Measurements from ENCODE around the gene CHCHD6.

Gene CHCHD6

DNA sequence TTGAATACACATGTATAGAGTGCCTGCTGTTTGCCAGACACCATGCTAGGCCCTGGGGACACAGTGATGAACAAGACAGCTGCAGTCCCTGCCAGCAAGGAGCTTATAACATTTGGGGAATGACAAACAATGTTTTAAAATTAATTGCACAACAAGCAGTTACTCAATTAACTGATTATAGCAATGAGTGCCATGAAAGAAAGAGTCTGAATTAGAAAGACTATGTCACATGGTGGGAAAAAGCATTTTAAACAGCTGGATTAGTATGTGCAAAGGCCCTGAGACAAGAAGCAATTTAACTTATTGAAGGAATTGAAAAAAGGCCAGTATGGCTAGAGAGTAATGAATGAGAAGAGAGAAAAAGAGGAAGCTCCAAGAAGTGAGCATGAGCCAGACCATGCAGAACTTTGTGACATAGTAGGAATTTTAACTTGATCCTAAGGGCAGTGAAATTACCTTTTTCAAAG lies 214.3 kb downstream of the CHCHD6 start:
- H3K4me3 ChIP-seq (ENCODE audit: low read length), result no peak overlapping the region
- TF ChIP-seq, protein P1, sequence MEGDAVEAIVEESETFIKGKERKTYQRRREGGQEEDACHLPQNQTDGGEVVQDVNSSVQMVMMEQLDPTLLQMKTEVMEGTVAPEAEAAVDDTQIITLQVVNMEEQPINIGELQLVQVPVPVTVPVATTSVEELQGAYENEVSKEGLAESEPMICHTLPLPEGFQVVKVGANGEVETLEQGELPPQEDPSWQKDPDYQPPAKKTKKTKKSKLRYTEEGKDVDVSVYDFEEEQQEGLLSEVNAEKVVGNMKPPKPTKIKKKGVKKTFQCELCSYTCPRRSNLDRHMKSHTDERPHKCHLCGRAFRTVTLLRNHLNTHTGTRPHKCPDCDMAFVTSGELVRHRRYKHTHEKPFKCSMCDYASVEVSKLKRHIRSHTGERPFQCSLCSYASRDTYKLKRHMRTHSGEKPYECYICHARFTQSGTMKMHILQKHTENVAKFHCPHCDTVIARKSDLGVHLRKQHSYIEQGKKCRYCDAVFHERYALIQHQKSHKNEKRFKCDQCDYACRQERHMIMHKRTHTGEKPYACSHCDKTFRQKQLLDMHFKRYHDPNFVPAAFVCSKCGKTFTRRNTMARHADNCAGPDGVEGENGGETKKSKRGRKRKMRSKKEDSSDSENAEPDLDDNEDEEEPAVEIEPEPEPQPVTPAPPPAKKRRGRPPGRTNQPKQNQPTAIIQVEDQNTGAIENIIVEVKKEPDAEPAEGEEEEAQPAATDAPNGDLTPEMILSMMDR (IDR thresholded peaks at IDR 0.05; ENCODE audit: insufficient read depth, low read depth, low read length, missing control alignments), result no peak
- DNase-seq (ENCODE audit: low read depth), result no peak

DNA sequence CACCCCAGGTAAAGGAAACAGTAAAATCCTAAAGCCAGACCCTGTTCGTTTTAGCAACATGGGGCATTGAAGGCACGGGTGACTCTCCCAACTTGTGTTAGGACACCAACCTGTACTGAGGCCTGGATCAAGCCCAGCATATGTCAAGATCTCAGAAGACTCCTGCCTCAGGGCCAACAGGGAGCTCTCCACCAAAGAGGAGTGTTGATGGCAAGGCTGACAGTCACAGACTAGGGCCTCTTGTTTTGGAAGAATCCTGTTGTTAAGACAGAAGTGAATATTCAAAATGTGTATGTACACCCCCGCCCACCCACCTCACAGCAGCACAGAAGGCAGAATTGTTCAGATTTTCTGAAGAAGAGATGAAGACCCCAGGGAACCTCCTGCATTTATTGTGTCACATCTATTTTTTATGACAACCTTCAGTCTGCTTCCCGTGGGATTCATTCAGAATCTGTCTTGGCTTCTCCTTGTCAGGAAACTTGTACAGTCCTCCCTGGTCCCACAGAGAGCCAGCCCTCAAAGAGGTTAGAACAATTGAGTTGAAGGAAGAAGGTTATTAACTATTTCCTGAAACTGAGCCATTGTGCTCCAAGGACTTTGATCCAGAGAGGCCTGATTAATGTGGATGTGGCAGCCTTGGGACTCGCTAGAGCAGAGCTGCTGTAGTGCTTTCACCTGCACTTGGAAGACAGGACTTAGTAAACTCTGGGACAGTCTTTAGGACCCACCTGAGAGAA lies 217.2 kb downstream of the CHCHD6 start:
- no peak for DNase-seq (ENCODE audit: low read depth)
- TF ChIP-seq, protein P1 (IDR thresholded peaks at IDR 0.05; ENCODE audit: insufficient read depth, low read depth, low read length, missing control alignments), result no peak
- no peak overlapping the region for H3K4me3 ChIP-seq (ENCODE audit: low read length)

DNA sequence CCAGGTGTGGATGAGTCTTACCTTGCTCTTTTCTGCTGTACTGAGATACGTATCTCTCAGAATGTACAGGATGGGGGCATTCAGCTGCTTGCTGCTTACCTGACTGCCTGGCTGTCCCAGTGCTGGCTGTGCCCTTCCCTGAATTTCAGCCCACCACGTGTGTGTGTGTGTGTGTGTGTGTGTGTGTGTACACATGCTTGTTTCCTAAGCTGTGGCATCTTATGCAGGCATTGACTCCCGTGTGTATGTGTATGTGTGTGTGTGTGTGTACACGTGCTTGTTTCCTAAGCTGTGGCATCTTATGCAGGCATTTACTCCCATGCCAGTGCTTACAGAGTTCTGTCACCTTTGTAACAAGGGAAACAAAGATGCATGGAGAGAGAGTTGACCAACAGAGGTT lies 218.4 kb downstream of the CHCHD6 start:
- no peak overlapping the region for H3K4me3 ChIP-seq (ENCODE audit: low read length)
- no peak for DNase-seq (ENCODE audit: low read depth)
- TF ChIP-seq, protein P1 (IDR thresholded peaks at IDR 0.05; ENCODE audit: insufficient read depth, low read depth, low read length, missing control alignments), result no peak

DNA sequence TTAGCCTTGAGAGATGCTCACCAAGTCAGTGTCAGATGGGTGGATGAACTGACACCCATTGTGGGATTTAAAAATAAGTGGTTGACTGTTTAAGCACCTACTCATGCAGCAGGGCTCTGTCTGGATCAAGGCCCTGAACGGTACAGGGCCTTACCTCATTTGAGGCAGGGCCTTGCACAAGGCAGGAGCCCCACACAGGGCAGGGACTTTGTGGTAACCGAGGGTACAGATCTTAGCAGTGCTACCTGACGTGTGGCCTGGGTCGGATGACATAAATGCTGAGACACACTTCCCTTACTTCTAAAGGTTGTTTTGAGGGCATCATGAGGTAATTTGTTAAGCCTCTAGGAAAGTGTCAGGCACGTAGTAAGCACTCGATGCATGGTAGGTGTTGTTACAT lies 219.4 kb downstream of the CHCHD6 start:
- no peak overlapping the region for H3K4me3 ChIP-seq (ENCODE audit: low read length)
- TF ChIP-seq, protein P1 (IDR thresholded peaks at IDR 0.05; ENCODE audit: insufficient read depth, low read depth, low read length, missing control alignments), result no peak
- DNase-seq (ENCODE audit: low read depth), result no peak

DNA sequence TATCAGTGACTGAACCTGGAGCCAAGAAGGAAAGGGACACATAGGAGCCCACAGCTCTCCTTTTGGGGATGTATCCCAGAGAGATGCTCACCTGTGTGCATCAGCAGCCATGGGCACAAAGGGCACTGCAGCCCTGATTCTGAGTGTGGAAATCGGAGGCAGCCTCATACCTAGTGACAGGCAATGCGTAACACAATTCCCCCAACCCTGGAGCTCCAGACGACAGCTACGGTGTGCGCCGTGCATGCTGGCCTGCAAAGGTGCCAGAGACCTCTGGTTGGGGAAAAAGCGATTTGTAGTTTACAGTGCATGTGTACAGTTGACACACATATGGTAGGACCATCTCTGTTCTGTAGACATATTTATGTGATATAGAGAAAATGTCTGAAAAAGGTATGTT lies 219.9 kb downstream of the CHCHD6 start:
- DNase-seq (ENCODE audit: low read depth), result no peak
- TF ChIP-seq, protein P1 (IDR thresholded peaks at IDR 0.05; ENCODE audit: insufficient read depth, low read depth, low read length, missing control alignments), result no peak
- H3K4me3 ChIP-seq (ENCODE audit: low read length), result no peak overlapping the region

DNA sequence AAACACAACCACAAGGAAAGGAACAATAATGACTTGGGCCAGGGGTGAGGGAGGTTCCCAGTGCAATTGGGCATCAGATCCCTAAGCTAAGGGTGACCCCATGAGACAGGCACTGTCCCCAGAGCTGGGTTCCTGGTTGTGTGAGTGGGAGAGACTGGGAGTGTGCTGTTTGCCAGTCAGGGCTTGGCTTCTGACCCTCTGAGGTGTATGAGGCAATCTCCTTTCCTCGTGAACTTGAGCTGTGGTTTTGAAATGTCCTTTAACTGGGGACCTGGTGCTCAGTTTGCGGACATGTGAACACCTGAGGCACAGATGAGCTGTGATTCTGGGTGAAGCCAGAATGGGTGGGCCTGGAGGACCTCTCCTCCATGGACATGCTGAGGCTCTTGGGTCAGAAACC lies 220.4 kb downstream of the CHCHD6 start:
- TF ChIP-seq, protein P1 (IDR thresholded peaks at IDR 0.05; ENCODE audit: insufficient read depth, low read depth, low read length, missing control alignments), result no peak
- no peak overlapping the region for H3K4me3 ChIP-seq (ENCODE audit: low read length)
- no peak for DNase-seq (ENCODE audit: low read depth)

Measured in epithelial cell of esophagus (primary cell).